ENCODE measurements around the gene GPR35.

DNA sequence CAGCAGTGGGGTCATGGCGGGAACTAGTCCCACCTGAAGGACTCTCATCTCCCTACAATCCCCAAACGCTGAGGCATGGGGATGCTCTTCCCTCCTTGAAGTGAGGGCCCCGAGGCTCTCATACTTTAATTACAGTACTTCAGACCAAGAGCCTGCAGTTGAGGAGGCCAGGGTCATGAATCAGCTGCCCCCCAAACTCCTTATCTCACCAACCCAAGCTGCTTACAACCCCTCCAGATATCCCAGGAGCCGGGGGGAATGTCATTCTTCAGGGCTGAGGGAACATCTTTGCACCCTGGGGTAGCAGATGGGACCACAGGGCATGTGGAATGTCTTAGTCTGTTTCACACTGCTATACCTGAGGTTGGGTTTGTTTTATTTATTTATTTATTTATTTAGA lies 41.5 kb upstream of the GPR35 start:
- no peak for TF ChIP-seq FOXP2 (optimal IDR thresholded peaks at IDR 0.05; ENCODE audit: borderline replicate concordance, extremely low read depth, extremely low read length, insufficient read depth)
- TF ChIP-seq REST (IDR thresholded peaks at IDR 0.05; ENCODE audit: insufficient read depth in 1 of 2, low read depth in 2 of 2, low read length in 2 of 2) = no peak

Measured in PFSK-1 (cell line).